A549 (cell line): ENCODE measurements around the gene TMEM132D. TPM values are rescaled to one million over a fixed set of nuclear protein-coding genes. Genes with fewer than 3 reads are reported as not detected.
A peak's percentile ranks its signal among the peaks of the same experiment; 100 is the strongest.

Experiments
- ATAC-seq, 2 experiments: fragments of 200-7000 bp in 1 of 2; fragments of >200 bp in 1 of 2; cut with Nextera tagmentation in 1 of 2; cut with Tn5 transposase in 1 of 2; 3 replicates each; pipeline versions ENCODE4 v1.8.0 to v1.9.1; 2018 to 2020; ENCODE audit warnings: mild to moderate bottlenecking in 1 of 2, moderate library complexity in 1 of 2
- CTCF ChIA-PET: fragments of 300-600 bp; sonication (Branson Sonifier 250); formaldehyde crosslinking; extraction: SDS; loops from one replicate; lab custom pipeline; 2021; ENCODE audit warnings: antibody characterized with exemption, inconsistent platforms; lab: Yijun Ruan, JAX
- POLR2A ChIA-PET: fragments of 350-600 bp; formaldehyde crosslinking; extraction: SDS; loops from one replicate; lab custom pipeline; 2021; ENCODE audit warnings: antibody characterized with exemption, inconsistent platforms; lab: Yijun Ruan, JAX
- DNase-seq, 2 experiments: peaks; one replicate each; pipeline versions ENCODE4 v3.0.0 to v3.0.0-alpha.2; 2011 to 2016; ENCODE audit warnings: low read depth in 1 of 2, low spot score in 1 of 2
- FAIRE-seq: peaks from 2 replicates; lab custom pipeline; 2011; peaks lifted over from hg19 to GRCh38; lab: Jason Lieb, UNC
- H3K27ac ChIP-seq, 2 experiments: fragments of >200 bp; sonication (Bioruptor Twin); formaldehyde crosslinking; 3 replicates each; pipeline ENCODE4 v1.5.1; 2016 to 2017
- H3K4me1 ChIP-seq: fragments of >200 bp; sonication (Bioruptor Twin); formaldehyde crosslinking; 3 replicates; pipeline ENCODE4 v1.6.1; 2016
- H3K4me2 ChIP-seq: fragments of >200 bp; sonication (Bioruptor Twin); formaldehyde crosslinking; 3 replicates; pipeline ENCODE4 v1.6.1; 2016
- H3K4me3 ChIP-seq: fragments of >200 bp; sonication (Bioruptor Twin); formaldehyde crosslinking; 3 replicates; pipeline ENCODE4 v1.5.1; 2016
- H3K9me3 ChIP-seq: fragments of >200 bp; sonication (Bioruptor Twin); formaldehyde crosslinking; 3 replicates; pipeline ENCODE4 v1.6.1; 2016
- CEBPB ChIP-seq, 2 experiments: fragments of >200 bp in 1 of 2; sonication (Bioruptor Twin) in 1 of 2; formaldehyde crosslinking in 1 of 2; IDR thresholded peaks; 2 replicates each; pipeline ENCODE4 v1.6.1; 2012 to 2016
- CHD4 ChIP-seq: fragments of 200-600 bp; sonication (generic); IDR thresholded peaks from 2 replicates; pipeline ENCODE4 v1.6.1; 2016; ENCODE audit warnings: antibody characterized with exemption, mild to moderate bottlenecking, borderline replicate concordance
- ESRRA ChIP-seq: fragments of 150-350 bp; IDR thresholded peaks from 2 replicates; pipeline ENCODE4 v1.6.1; 2014; ENCODE audit warnings: mild to moderate bottlenecking, low read length, borderline replicate concordance
- FOXS1 ChIP-seq: fragments of 250-450 bp; sonication (Bioruptor Pico); IDR thresholded peaks from 2 replicates; pipeline ENCODE4 v1.5.0; 2020; ENCODE audit warnings: mild to moderate bottlenecking, moderate library complexity
- HDAC2 ChIP-seq: fragments of 200-600 bp; sonication (generic); IDR thresholded peaks from 2 replicates; pipeline ENCODE4 v1.6.1; 2016
- KDM1A ChIP-seq: fragments of 200-600 bp; sonication (generic); IDR thresholded peaks from 2 replicates; pipeline ENCODE4 v1.6.1; 2016; ENCODE audit warnings: low read depth, mild to moderate bottlenecking
- KDM5A ChIP-seq: fragments of 200-600 bp; sonication (generic); IDR thresholded peaks from 2 replicates; pipeline ENCODE4 v1.6.1; 2016; ENCODE audit warnings: antibody characterized with exemption, mild to moderate bottlenecking
- MAFK ChIP-seq: fragments of 450-650 bp; IDR thresholded peaks from 2 replicates; pipeline ENCODE4 v1.6.1; 2014; ENCODE audit not compliant: partially characterized antibody
- MAX ChIP-seq: IDR thresholded peaks from 2 replicates; pipeline ENCODE4 v1.6.1; 2012
- MYC ChIP-seq: IDR thresholded peaks from 2 replicates; pipeline ENCODE4 v1.6.1; 2012; ENCODE audit warnings: mild to moderate bottlenecking, inconsistent platforms, low read length, improper control_type of control experiment, borderline replicate concordance
- NFE2L2 ChIP-seq: fragments of 150-350 bp; conservative IDR thresholded peaks from 2 replicates; pipeline ENCODE4 v1.6.1; 2014; ENCODE audit warnings: low read length
- POLR2A ChIP-seq: IDR thresholded peaks from 2 replicates; pipeline ENCODE4 v1.6.1; 2012; ENCODE audit warnings: mild to moderate bottlenecking, low read length
- POLR2AphosphoS2 ChIP-seq: conservative IDR thresholded peaks from 2 replicates; pipeline ENCODE4 v1.6.1; 2012; ENCODE audit warnings: low read length, improper control_type of control experiment, inconsistent platforms
- RARB ChIP-seq: fragments of 250-450 bp; sonication (Bioruptor Pico); IDR thresholded peaks from 2 replicates; pipeline ENCODE4 v1.8.0; 2021; ENCODE audit warnings: mild to moderate bottlenecking, moderate library complexity
- RCOR1 ChIP-seq: fragments of 150-350 bp; IDR thresholded peaks from 2 replicates; pipeline ENCODE4 v1.6.1; 2014; ENCODE audit warnings: antibody characterized with exemption, low read length, low read depth
- SMC3 ChIP-seq: fragments of >200 bp; sonication (Bioruptor Twin); formaldehyde crosslinking; IDR thresholded peaks from 3 replicates; pipeline ENCODE4 v1.6.1; 2018; ENCODE audit warnings: inconsistent platforms
- SREBF2 ChIP-seq: fragments of 450-650 bp; IDR thresholded peaks from 2 replicates; pipeline ENCODE4 v1.6.1; 2014; ENCODE audit warnings: mild to moderate bottlenecking, moderate library complexity
- TP53 ChIP-seq: fragments of 250-450 bp; sonication (Bioruptor Pico); IDR thresholded peaks from 2 replicates; pipeline ENCODE4 v1.5.0; 2021; ENCODE audit warnings: mild to moderate bottlenecking, moderate library complexity
- ZC3H11A ChIP-seq: fragments of 450-650 bp; IDR thresholded peaks from 2 replicates; pipeline ENCODE4 v1.6.1; 2014; ENCODE audit warnings: antibody characterized with exemption, mild to moderate bottlenecking
- ZFP36 ChIP-seq: fragments of 450-650 bp; IDR thresholded peaks from 2 replicates; pipeline ENCODE4 v1.6.1; 2014; ENCODE audit warnings: borderline replicate concordance; ENCODE audit not compliant: partially characterized antibody
- ZSCAN20 ChIP-seq: fragments of 250-450 bp; sonication (Bioruptor Pico); IDR thresholded peaks from 2 replicates; pipeline ENCODE4 v1.8.0; 2022; ENCODE audit warnings: mild to moderate bottlenecking, moderate library complexity
- WGBS: methylation state at CpG from one replicate; pipeline ENCODE4 v1.1.6; 2017; ENCODE audit errors: missing lambda C conversion rate; 5-methylcytosine and 5-hydroxymethylcytosine counted together
- polyA plus RNA-seq, 4 experiments: library from polyadenylated mRNA; depleted of rRNA in 3 of 4; stranded (reverse); fragments of >200 nt; fragmentation: RNase III in 1 of 4; extraction: RNeasy Plus Mini Kit Qiagen cat#74134 plus additional on column Dnase treatment in 1 of 4; gene quantifications; 2 replicates in 3 of 4; 3 replicates in 1 of 4; pipeline ENCODE4 v1.2.3, GENCODE V29; 2011 to 2017
- TF ChIP-seq, protein P1 (sequence below): fragments of 250-450 bp; sonication (Bioruptor Pico); IDR thresholded peaks from 2 replicates; pipeline ENCODE4 v1.5.0; 2021; ENCODE audit warnings: mild to moderate bottlenecking, moderate library complexity, borderline replicate concordance
- TF ChIP-seq, protein P2 (sequence below): fragments of 200-600 bp; sonication (generic); IDR thresholded peaks from 2 replicates; pipeline ENCODE4 v1.6.1; 2016; ENCODE audit warnings: antibody characterized with exemption, mild to moderate bottlenecking, moderate library complexity
- TF ChIP-seq, protein P3 (sequence below): fragments of >200 bp; sonication (Bioruptor Twin); formaldehyde crosslinking; IDR thresholded peaks from 3 replicates; pipeline ENCODE4 v1.6.1; 2016
- TF ChIP-seq, protein P4 (sequence below): IDR thresholded peaks from 2 replicates; pipeline ENCODE4 v1.6.1; 2012; ENCODE audit warnings: low read depth, borderline replicate concordance

Gene TMEM132D
- polyA plus RNA-seq, 2 of the 4 experiments (the other 2 are of a cell fraction): not detected

- H3K4me2 ChIP-seq: no peak overlapping the region
- TF ChIP-seq MAX (no peak), CHD4 (no peak), POLR2A (no peak), HDAC2 (no peak), TP53 (CRISPR knock-in tag) (no peak), ESRRA (no peak), ZC3H11A (no peak), POLR2AphosphoS2 (no peak), SREBF2 (no peak), MAFK (no peak), KDM1A (no peak), CEBPB (IDR thresholded peaks at IDR 0.05) (no peak), MYC (no peak), SMC3 (no peak)
- TF ChIP-seq, protein P1, sequence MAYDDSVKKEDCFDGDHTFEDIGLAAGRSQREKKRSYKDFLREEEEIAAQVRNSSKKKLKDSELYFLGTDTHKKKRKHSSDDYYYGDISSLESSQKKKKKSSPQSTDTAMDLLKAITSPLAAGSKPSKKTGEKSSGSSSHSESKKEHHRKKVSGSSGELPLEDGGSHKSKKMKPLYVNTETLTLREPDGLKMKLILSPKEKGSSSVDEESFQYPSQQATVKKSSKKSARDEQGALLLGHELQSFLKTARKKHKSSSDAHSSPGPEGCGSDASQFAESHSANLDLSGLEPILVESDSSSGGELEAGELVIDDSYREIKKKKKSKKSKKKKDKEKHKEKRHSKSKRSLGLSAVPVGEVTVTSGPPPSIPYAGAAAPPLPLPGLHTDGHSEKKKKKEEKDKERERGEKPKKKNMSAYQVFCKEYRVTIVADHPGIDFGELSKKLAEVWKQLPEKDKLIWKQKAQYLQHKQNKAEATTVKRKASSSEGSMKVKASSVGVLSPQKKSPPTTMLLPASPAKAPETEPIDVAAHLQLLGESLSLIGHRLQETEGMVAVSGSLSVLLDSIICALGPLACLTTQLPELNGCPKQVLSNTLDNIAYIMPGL: no peak
- H3K4me1 ChIP-seq: no peaks in the 10 kb centered on the region
- no peak overlapping the region for H3K27ac ChIP-seq
- ATAC-seq (no peak), DNase-seq (no peak), FAIRE-seq (no peak)
- H3K9me3 ChIP-seq: no peaks in the 10 kb centered on the region; the same call in 2 of the 3 replicates
- CTCF ChIA-PET: no interaction called here
- no peak overlapping the region for H3K4me3 ChIP-seq
- 6% methylated on average over 5 of the region's 5 CpGs for WGBS
- POLR2A ChIA-PET: no interaction called here
These were observed 296.1 kb downstream of the TMEM132D start for GRCh38 chr12:129607756-129608155.

GRCh38 chr12:129607301-129607700, 296.5 kb downstream of the TMEM132D start:
- no peaks in the 10 kb centered on the region; the same call in 2 of the 3 replicates for H3K9me3 ChIP-seq
- ATAC-seq: no peak
- POLR2A ChIA-PET: no interaction called here
- H3K4me3 ChIP-seq: no peak overlapping the region
- H3K4me2 ChIP-seq: no peak overlapping the region
- TF ChIP-seq ZC3H11A: no peak
- TF ChIP-seq MAX: no peak
- TF ChIP-seq, protein P2, sequence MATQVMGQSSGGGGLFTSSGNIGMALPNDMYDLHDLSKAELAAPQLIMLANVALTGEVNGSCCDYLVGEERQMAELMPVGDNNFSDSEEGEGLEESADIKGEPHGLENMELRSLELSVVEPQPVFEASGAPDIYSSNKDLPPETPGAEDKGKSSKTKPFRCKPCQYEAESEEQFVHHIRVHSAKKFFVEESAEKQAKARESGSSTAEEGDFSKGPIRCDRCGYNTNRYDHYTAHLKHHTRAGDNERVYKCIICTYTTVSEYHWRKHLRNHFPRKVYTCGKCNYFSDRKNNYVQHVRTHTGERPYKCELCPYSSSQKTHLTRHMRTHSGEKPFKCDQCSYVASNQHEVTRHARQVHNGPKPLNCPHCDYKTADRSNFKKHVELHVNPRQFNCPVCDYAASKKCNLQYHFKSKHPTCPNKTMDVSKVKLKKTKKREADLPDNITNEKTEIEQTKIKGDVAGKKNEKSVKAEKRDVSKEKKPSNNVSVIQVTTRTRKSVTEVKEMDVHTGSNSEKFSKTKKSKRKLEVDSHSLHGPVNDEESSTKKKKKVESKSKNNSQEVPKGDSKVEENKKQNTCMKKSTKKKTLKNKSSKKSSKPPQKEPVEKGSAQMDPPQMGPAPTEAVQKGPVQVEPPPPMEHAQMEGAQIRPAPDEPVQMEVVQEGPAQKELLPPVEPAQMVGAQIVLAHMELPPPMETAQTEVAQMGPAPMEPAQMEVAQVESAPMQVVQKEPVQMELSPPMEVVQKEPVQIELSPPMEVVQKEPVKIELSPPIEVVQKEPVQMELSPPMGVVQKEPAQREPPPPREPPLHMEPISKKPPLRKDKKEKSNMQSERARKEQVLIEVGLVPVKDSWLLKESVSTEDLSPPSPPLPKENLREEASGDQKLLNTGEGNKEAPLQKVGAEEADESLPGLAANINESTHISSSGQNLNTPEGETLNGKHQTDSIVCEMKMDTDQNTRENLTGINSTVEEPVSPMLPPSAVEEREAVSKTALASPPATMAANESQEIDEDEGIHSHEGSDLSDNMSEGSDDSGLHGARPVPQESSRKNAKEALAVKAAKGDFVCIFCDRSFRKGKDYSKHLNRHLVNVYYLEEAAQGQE: no peak
- no peak for TF ChIP-seq TP53 (CRISPR knock-in tag)
- no peak for TF ChIP-seq KDM5A
- no peak for TF ChIP-seq ZFP36
- no peak for TF ChIP-seq HDAC2
- H3K4me1 ChIP-seq: no peaks in the 10 kb centered on the region
- H3K27ac ChIP-seq: no peak overlapping the region
- CTCF ChIA-PET: no interaction called here
- FAIRE-seq: no peak
- 5% methylated on average over 7 of the region's 7 CpGs for WGBS
- peak in 1 of 2 experiments; percentile 7 for DNase-seq

- CTCF ChIA-PET: interaction anchor here (0.7 kb wide), 1 partner anchor 56 kb away, joined by 3 read pairs; no protein-coding TSS in a partner anchor
- FAIRE-seq: no peak
- POLR2A ChIA-PET: no interaction called here
- no peak overlapping the region for H3K4me2 ChIP-seq
- WGBS: 23% methylated on average over 7 of the region's 7 CpGs
- DNase-seq: no peak
- TF ChIP-seq SMC3 (no peak), NFE2L2 (no peak), RCOR1 (no peak), RARB (CRISPR knock-in tag) (no peak), FOXS1 (no peak), ESRRA (no peak), ZSCAN20 (CRISPR knock-in tag) (no peak)
- TF ChIP-seq, protein P3, sequence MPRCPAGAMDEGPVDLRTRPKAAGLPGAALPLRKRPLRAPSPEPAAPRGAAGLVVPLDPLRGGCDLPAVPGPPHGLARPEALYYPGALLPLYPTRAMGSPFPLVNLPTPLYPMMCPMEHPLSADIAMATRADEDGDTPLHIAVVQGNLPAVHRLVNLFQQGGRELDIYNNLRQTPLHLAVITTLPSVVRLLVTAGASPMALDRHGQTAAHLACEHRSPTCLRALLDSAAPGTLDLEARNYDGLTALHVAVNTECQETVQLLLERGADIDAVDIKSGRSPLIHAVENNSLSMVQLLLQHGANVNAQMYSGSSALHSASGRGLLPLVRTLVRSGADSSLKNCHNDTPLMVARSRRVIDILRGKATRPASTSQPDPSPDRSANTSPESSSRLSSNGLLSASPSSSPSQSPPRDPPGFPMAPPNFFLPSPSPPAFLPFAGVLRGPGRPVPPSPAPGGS: no peak
- TF ChIP-seq, protein P4, sequence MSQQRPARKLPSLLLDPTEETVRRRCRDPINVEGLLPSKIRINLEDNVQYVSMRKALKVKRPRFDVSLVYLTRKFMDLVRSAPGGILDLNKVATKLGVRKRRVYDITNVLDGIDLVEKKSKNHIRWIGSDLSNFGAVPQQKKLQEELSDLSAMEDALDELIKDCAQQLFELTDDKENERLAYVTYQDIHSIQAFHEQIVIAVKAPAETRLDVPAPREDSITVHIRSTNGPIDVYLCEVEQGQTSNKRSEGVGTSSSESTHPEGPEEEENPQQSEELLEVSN: no peak
- no peak overlapping the region for H3K4me3 ChIP-seq
- ATAC-seq: no peak
- no peaks in the 10 kb centered on the region for H3K4me1 ChIP-seq
- H3K9me3 ChIP-seq: no peaks in the 10 kb centered on the region; the same call in 2 of the 3 replicates
- no peak overlapping the region for H3K27ac ChIP-seq
These were observed 297.6 kb downstream of the TMEM132D start for GRCh38 chr12:129606239-129606638.
